Stimulated activated naive CD4-positive, alpha-beta T cell treated with Interleukin-2 at 50 U/mL for 16 hours (primary cell): ENCODE results near the gene MAST2.
"Not testable (repeated sequence)": the region's sequence is repeated elsewhere in the genome, so short reads cannot be mapped to it uniquely, and the experiment has no call there.

Experiments
- DNase-seq: peaks from one replicate; lab custom pipeline; 2025; lab: John Stamatoyannopoulos, UW

MAST2 gene

GRCh38 chr1:46026531-46026930 is 223.1 kb downstream of the MAST2 start:
- no peak for DNase-seq

GRCh38 chr1:46027788-46028573 is 224.6 kb downstream of the MAST2 start:
- DNase-seq = no peak

GRCh38 chr1:46030074-46030870 is 226.9 kb downstream of the MAST2 start:
- no peak for DNase-seq

GRCh38 chr1:46030876-46031660 is 227.7 kb downstream of the MAST2 start:
- DNase-seq = no peak

- no peak for DNase-seq
Observed at GRCh38 chr1:46034601-46035516, 231.4 kb downstream of the MAST2 start.

GRCh38 chr1:46036894-46037839 is 233.8 kb downstream of the MAST2 start:
- peak; percentile 73 for DNase-seq

- no peak for DNase-seq
Observed at GRCh38 chr1:46039571-46040052, 236.2 kb downstream of the MAST2 start.

- DNase-seq = no peak
Observed at GRCh38 chr1:46041551-46041950, 238.1 kb downstream of the MAST2 start.

GRCh38 chr1:46041974-46042373 is 238.6 kb downstream of the MAST2 start:
- no peak for DNase-seq

GRCh38 chr1:46043458-46044017 is 240.1 kb downstream of the MAST2 start:
- DNase-seq = no peak

- DNase-seq = no peak
Observed at GRCh38 chr1:46044116-46044515, 240.7 kb downstream of the MAST2 start.

GRCh38 chr1:46053734-46054133 is 250.3 kb downstream of the MAST2 start:
- DNase-seq = no peak

GRCh38 chr1:46056325-46056724 is 252.9 kb downstream of the MAST2 start:
- DNase-seq = no peak

GRCh38 chr1:46057215-46057614 is 253.8 kb downstream of the MAST2 start:
- not testable (repeated sequence) for DNase-seq

GRCh38 chr1:46057781-46058180 is 254.4 kb downstream of the MAST2 start:
- no peak for DNase-seq

- DNase-seq = no peak
Observed at GRCh38 chr1:46058936-46059335, 255.5 kb downstream of the MAST2 start.

- no peak for DNase-seq
Observed at GRCh38 chr1:46061146-46061545, 257.7 kb downstream of the MAST2 start.

- peak; percentile 38 for DNase-seq
Observed at GRCh38 chr1:46062651-46063319, 259.4 kb downstream of the MAST2 start.

GRCh38 chr1:46064708-46065107 is 261.3 kb downstream of the MAST2 start:
- DNase-seq = no peak
